HG03460 (cell line): Measurements from ENCODE around the gene FOXJ3.

Experiments used
- ATAC-seq: cut with Tn5 transposase; IDR thresholded peaks from one replicate; pipeline ENCODE4 v1.9.1; 2021; ENCODE audit not compliant: unreplicated experiment

Gene FOXJ3

GRCh38 chr1:42334240-42335049 lies 590 bp downstream of the FOXJ3 start:
- ATAC-seq: peak; percentile 46

GRCh38 chr1:42333662-42334239 lies 1.3 kb downstream of the FOXJ3 start:
- peak; percentile 2 for ATAC-seq

- no peak for ATAC-seq
Measured at GRCh38 chr1:42332877-42333276, 2.2 kb downstream of the FOXJ3 start.

- ATAC-seq: no peak
Measured at GRCh38 chr1:42330215-42330614, 4.8 kb downstream of the FOXJ3 start.

GRCh38 chr1:42328916-42329496 lies 6.0 kb downstream of the FOXJ3 start:
- no peak for ATAC-seq

GRCh38 chr1:42328047-42328625 lies 6.9 kb downstream of the FOXJ3 start:
- no peak for ATAC-seq

GRCh38 chr1:42325014-42325402 lies 10.0 kb downstream of the FOXJ3 start:
- no peak for ATAC-seq

GRCh38 chr1:42324398-42325013 lies 10.5 kb downstream of the FOXJ3 start:
- ATAC-seq: no peak

- ATAC-seq: no peak
Measured at GRCh38 chr1:42323551-42323950, 11.5 kb downstream of the FOXJ3 start.

- ATAC-seq: no peak
Measured at GRCh38 chr1:42322577-42322976, 12.5 kb downstream of the FOXJ3 start.

GRCh38 chr1:42321731-42322130 lies 13.3 kb downstream of the FOXJ3 start:
- ATAC-seq: no peak

- no peak for ATAC-seq
Measured at GRCh38 chr1:42320708-42321107, 14.3 kb downstream of the FOXJ3 start.

- no peak for ATAC-seq
Measured at GRCh38 chr1:42319871-42320484, 15.1 kb downstream of the FOXJ3 start.

GRCh38 chr1:42319128-42319851 lies 15.7 kb downstream of the FOXJ3 start:
- ATAC-seq: no peak

GRCh38 chr1:42318601-42319000 lies 16.4 kb downstream of the FOXJ3 start:
- no peak for ATAC-seq

GRCh38 chr1:42317308-42317707 lies 17.7 kb downstream of the FOXJ3 start:
- ATAC-seq: no peak

GRCh38 chr1:42316292-42316691 lies 18.7 kb downstream of the FOXJ3 start:
- ATAC-seq: no peak

GRCh38 chr1:42315500-42315899 lies 19.5 kb downstream of the FOXJ3 start:
- no peak for ATAC-seq

- ATAC-seq: no peak
Measured at GRCh38 chr1:42313970-42314369, 21.1 kb downstream of the FOXJ3 start.

- no peak for ATAC-seq
Measured at GRCh38 chr1:42312576-42313212, 22.3 kb downstream of the FOXJ3 start.
